ENCODE data around the gene ARL13B.

GRCh38 chr3:94008253-94008652 lies 28.3 kb downstream of the ARL13B start:
- TF ChIP-seq RAD21 (IDR thresholded peaks at IDR 0.05; ENCODE audit: low read length) (no peak), CTCF (conservative IDR thresholded peaks at IDR 0.05; ENCODE audit: low read depth, low read length) (no peak), POLR2A (IDR thresholded peaks at IDR 0.05; ENCODE audit: low read depth, low read length) (no peak), NFE2L2 (IDR thresholded peaks at IDR 0.05; ENCODE audit: low read depth, low read length) (no peak), BHLHE40 (IDR thresholded peaks at IDR 0.05; ENCODE audit: low read depth, low read length) (no peak), MXI1 (IDR thresholded peaks at IDR 0.05; ENCODE audit: borderline replicate concordance, low read depth, low read length) (no peak), CHD1 (IDR thresholded peaks at IDR 0.05; ENCODE audit: low read depth, low read length) (no peak), RFX5 (IDR thresholded peaks at IDR 0.05; ENCODE audit: low read depth, low read length) (no peak), CEBPB (IDR thresholded peaks at IDR 0.05; ENCODE audit: low read depth, low read length) (no peak), USF2 (IDR thresholded peaks at IDR 0.05; ENCODE audit: low read depth, low read length) (no peak), SMC3 (IDR thresholded peaks at IDR 0.05; ENCODE audit: low read depth, low read length) (no peak)

All from IMR-90 (cell line).